ENCODE measurements around the gene ZIC4. TPM values are rescaled to one million over a fixed set of nuclear protein-coding genes. Genes with fewer than 3 reads are reported as not detected.

The ZIC4 gene
- total and polyA plus RNA-seq, 4 donors: 0.06 TPM; not detected in 3

GRCh38 chr3:147388700-147389580 is 17.4 kb downstream of the ZIC4 start (continued):
- no peak for TF ChIP-seq NR2F2 (IDR thresholded peaks at IDR 0.05)
- TF ChIP-seq GABPA (IDR thresholded peaks at IDR 0.05 in 1 of 2, conservative IDR thresholded peaks at IDR 0.05 in 1 of 2): no peak

DNA sequence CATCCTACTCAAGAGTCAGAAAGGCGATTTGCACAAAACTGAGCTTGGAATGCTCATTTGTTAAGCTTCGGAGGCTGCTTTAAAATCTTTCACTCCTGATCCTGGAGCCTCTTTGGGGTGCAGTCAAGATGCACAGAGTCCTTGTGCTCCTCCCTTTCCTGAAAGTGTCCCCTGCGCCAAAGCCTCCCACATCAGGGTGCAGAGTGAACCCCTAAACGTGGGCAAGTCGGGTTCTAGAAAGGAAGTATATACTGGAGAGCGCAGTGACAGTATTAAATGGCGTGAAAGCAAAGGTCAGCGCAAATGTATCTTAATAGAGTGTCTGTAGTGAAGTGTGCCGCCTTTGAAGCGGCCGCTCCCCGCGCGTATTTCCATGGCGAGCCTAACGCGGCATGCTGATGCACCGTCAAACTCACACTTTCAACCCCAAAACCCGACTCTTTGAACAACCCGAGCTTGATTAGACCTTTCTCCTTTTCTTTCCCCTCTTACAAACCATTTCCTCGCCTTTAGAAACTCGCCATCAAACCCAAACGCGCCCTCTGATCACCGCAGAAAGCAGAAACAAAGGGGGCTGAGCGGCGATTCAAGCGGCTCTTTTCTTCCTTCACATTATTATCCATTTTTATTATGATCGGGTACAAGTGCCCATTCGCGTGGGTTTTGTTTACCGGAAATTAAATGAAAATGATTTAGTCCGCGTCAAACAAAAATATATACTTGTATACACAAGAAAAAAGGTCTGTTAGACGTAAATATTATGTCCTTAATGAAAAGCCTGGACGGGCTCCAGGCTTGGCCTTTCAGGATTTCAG is 18.3 kb downstream of the ZIC4 start:
- Histone ChIP-seq H3K9me3 (ENCODE audit: control insufficient read depth in 4 of 4, low read length in 3 of 4) (peaks cover 0 to 6% (median 0%) of the 10 kb centered on the region in 4 donors), H3K4me1 (ENCODE audit: control insufficient read depth in 4 of 4, insufficient read depth in 4 of 4, low read length in 3 of 4) (peaks cover 4 to 20% (median 10%) of the 10 kb centered on the region in 4 donors), H3K27me3 (ENCODE audit: control insufficient read depth in 4 of 4, insufficient read depth in 4 of 4, low read length in 3 of 4) (peaks cover 16 to 49% (median 29%) of the 10 kb centered on the region in 4 donors), H3K9ac (ENCODE audit: low read depth in 1 of 2, low read length in 2 of 2) (no peak overlapping the region), H3K4me3 (ENCODE audit: low read depth in 1 of 3, low read length in 3 of 3) (no peak overlapping the region), H3K36me3 (ENCODE audit: control insufficient read depth in 4 of 4, insufficient read depth in 3 of 4, low read depth in 1 of 4, low read length in 3 of 4) (no peaks in the 10 kb centered on the region), H3K27ac (ENCODE audit: low read depth in 1 of 2, low read length in 2 of 2) (no peak overlapping the region)
- TF ChIP-seq FOXA2 (IDR thresholded peaks at IDR 0.05) (no peak), NR2F2 (IDR thresholded peaks at IDR 0.05) (no peak), YY1 (IDR thresholded peaks at IDR 0.05) (no peak), EGR1 (IDR thresholded peaks at IDR 0.05; ENCODE audit: low read depth in 2 of 2) (no peak), HNF4G (IDR thresholded peaks at IDR 0.05) (no peak), JUND (IDR thresholded peaks at IDR 0.05) (no peak), FOXA1 (IDR thresholded peaks at IDR 0.05) (no peak), HNF4A (conservative IDR thresholded peaks at IDR 0.05) (no peak), GABPA (IDR thresholded peaks at IDR 0.05 in 1 of 2, conservative IDR thresholded peaks at IDR 0.05 in 1 of 2) (no peak), SP1 (IDR thresholded peaks at IDR 0.05) (no peak), TAF1 (conservative IDR thresholded peaks at IDR 0.05) (no peak), RAD21 (IDR thresholded peaks at IDR 0.05) (no peak), RXRA (IDR thresholded peaks at IDR 0.05) (no peak)
- TF ChIP-seq, protein P1, sequence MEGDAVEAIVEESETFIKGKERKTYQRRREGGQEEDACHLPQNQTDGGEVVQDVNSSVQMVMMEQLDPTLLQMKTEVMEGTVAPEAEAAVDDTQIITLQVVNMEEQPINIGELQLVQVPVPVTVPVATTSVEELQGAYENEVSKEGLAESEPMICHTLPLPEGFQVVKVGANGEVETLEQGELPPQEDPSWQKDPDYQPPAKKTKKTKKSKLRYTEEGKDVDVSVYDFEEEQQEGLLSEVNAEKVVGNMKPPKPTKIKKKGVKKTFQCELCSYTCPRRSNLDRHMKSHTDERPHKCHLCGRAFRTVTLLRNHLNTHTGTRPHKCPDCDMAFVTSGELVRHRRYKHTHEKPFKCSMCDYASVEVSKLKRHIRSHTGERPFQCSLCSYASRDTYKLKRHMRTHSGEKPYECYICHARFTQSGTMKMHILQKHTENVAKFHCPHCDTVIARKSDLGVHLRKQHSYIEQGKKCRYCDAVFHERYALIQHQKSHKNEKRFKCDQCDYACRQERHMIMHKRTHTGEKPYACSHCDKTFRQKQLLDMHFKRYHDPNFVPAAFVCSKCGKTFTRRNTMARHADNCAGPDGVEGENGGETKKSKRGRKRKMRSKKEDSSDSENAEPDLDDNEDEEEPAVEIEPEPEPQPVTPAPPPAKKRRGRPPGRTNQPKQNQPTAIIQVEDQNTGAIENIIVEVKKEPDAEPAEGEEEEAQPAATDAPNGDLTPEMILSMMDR (IDR thresholded peaks at IDR 0.05; ENCODE audit: low read depth, low read length, missing input control): no peak
- TF ChIP-seq, protein P2, sequence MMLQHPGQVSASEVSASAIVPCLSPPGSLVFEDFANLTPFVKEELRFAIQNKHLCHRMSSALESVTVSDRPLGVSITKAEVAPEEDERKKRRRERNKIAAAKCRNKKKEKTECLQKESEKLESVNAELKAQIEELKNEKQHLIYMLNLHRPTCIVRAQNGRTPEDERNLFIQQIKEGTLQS (IDR thresholded peaks at IDR 0.05): no peak
- TF ChIP-seq, protein P3, sequence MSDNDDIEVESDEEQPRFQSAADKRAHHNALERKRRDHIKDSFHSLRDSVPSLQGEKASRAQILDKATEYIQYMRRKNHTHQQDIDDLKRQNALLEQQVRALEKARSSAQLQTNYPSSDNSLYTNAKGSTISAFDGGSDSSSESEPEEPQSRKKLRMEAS (IDR thresholded peaks at IDR 0.05): no peak
- TF ChIP-seq, protein P4, sequence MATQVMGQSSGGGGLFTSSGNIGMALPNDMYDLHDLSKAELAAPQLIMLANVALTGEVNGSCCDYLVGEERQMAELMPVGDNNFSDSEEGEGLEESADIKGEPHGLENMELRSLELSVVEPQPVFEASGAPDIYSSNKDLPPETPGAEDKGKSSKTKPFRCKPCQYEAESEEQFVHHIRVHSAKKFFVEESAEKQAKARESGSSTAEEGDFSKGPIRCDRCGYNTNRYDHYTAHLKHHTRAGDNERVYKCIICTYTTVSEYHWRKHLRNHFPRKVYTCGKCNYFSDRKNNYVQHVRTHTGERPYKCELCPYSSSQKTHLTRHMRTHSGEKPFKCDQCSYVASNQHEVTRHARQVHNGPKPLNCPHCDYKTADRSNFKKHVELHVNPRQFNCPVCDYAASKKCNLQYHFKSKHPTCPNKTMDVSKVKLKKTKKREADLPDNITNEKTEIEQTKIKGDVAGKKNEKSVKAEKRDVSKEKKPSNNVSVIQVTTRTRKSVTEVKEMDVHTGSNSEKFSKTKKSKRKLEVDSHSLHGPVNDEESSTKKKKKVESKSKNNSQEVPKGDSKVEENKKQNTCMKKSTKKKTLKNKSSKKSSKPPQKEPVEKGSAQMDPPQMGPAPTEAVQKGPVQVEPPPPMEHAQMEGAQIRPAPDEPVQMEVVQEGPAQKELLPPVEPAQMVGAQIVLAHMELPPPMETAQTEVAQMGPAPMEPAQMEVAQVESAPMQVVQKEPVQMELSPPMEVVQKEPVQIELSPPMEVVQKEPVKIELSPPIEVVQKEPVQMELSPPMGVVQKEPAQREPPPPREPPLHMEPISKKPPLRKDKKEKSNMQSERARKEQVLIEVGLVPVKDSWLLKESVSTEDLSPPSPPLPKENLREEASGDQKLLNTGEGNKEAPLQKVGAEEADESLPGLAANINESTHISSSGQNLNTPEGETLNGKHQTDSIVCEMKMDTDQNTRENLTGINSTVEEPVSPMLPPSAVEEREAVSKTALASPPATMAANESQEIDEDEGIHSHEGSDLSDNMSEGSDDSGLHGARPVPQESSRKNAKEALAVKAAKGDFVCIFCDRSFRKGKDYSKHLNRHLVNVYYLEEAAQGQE (IDR thresholded peaks at IDR 0.05): no peak
- TF ChIP-seq, protein P5, sequence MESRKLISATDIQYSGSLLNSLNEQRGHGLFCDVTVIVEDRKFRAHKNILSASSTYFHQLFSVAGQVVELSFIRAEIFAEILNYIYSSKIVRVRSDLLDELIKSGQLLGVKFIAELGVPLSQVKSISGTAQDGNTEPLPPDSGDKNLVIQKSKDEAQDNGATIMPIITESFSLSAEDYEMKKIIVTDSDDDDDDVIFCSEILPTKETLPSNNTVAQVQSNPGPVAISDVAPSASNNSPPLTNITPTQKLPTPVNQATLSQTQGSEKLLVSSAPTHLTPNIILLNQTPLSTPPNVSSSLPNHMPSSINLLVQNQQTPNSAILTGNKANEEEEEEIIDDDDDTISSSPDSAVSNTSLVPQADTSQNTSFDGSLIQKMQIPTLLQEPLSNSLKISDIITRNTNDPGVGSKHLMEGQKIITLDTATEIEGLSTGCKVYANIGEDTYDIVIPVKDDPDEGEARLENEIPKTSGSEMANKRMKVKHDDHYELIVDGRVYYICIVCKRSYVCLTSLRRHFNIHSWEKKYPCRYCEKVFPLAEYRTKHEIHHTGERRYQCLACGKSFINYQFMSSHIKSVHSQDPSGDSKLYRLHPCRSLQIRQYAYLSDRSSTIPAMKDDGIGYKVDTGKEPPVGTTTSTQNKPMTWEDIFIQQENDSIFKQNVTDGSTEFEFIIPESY (IDR thresholded peaks at IDR 0.05): no peak
- WGBS: 5% methylated on average over 36 of the region's 36 CpGs
- DNase-seq (ENCODE audit: low spot score): no peak
